Measurements from ENCODE around the gene UST. TPM values are rescaled to one million over a fixed set of nuclear protein-coding genes. Genes with fewer than 3 reads are reported as not detected.

Gene UST
- total RNA-seq, 2 donors from 2014 or later, result 1.1 to 2.7 TPM

GRCh38 chr6:148866657-148867268, 119.9 kb downstream of the UST start:
- H3K9me3 ChIP-seq, result no peaks in the 10 kb centered on the region
- TF ChIP-seq CTCF (IDR thresholded peaks at IDR 0.05), result no peak
- intact Hi-C loops (cut with DNase I), result no loop called here
- DNase-seq, result no peak
- H3K4me1 ChIP-seq, result no peaks in the 10 kb centered on the region
- no peaks in the 10 kb centered on the region for H3K36me3 ChIP-seq
- H3K27me3 ChIP-seq, result no peaks in the 10 kb centered on the region
- no peak overlapping the region for H3K27ac ChIP-seq
- no peak overlapping the region for H3K9ac ChIP-seq (ENCODE audit: low read depth in 2 of 2, low read length in 2 of 2)
- H3K4me3 ChIP-seq, result no peak overlapping the region

- no peak for DNase-seq
- Histone ChIP-seq H3K27ac (no peak overlapping the region), H3K36me3 (no peaks in the 10 kb centered on the region), H3K4me3 (no peak overlapping the region), H3K9ac (ENCODE audit: low read depth in 2 of 2, low read length in 2 of 2) (no peak overlapping the region), H3K9me3 (no peaks in the 10 kb centered on the region), H3K4me1 (no peaks in the 10 kb centered on the region), H3K27me3 (no peaks in the 10 kb centered on the region)
- intact Hi-C loops (cut with DNase I), result no loop called here
- TF ChIP-seq CTCF (IDR thresholded peaks at IDR 0.05), result no peak
Observed at GRCh38 chr6:148867862-148868261, 121.0 kb downstream of the UST start.

- no peaks in the 10 kb centered on the region for H3K27me3 ChIP-seq
- H3K36me3 ChIP-seq, result no peaks in the 10 kb centered on the region
- intact Hi-C loops (cut with DNase I), result no loop called here
- no peak for DNase-seq
- no peak for TF ChIP-seq CTCF (IDR thresholded peaks at IDR 0.05)
- H3K4me1 ChIP-seq, result no peaks in the 10 kb centered on the region
- no peak overlapping the region for H3K27ac ChIP-seq
- H3K9me3 ChIP-seq, result no peaks in the 10 kb centered on the region
- H3K4me3 ChIP-seq, result no peak overlapping the region
- H3K9ac ChIP-seq (ENCODE audit: low read depth in 2 of 2, low read length in 2 of 2), result no peak overlapping the region
Observed at GRCh38 chr6:148868314-148868713, 121.5 kb downstream of the UST start.

GRCh38 chr6:148868901-148869300, 122.1 kb downstream of the UST start:
- no peaks in the 10 kb centered on the region for H3K27me3 ChIP-seq
- no peak overlapping the region for H3K4me3 ChIP-seq
- TF ChIP-seq CTCF (IDR thresholded peaks at IDR 0.05), result no peak
- H3K9me3 ChIP-seq, result no peaks in the 10 kb centered on the region
- no peaks in the 10 kb centered on the region for H3K4me1 ChIP-seq
- no peaks in the 10 kb centered on the region for H3K36me3 ChIP-seq
- no peak overlapping the region for H3K27ac ChIP-seq
- no peak overlapping the region for H3K9ac ChIP-seq (ENCODE audit: low read depth in 2 of 2, low read length in 2 of 2)
- no peak for DNase-seq
- intact Hi-C loops (cut with DNase I), result no loop called here

- Histone ChIP-seq H3K4me1 (no peaks in the 10 kb centered on the region), H3K36me3 (no peaks in the 10 kb centered on the region), H3K27ac (no peak overlapping the region), H3K9ac (ENCODE audit: low read depth in 2 of 2, low read length in 2 of 2) (no peak overlapping the region), H3K27me3 (no peaks in the 10 kb centered on the region), H3K4me3 (no peak overlapping the region), H3K9me3 (no peaks in the 10 kb centered on the region)
- intact Hi-C loops (cut with DNase I), result no loop called here
- DNase-seq, result no peak
- TF ChIP-seq CTCF (IDR thresholded peaks at IDR 0.05), result no peak
Observed at GRCh38 chr6:148869585-148869984, 122.8 kb downstream of the UST start.
